ENCODE data around the gene PBX1.
"Not testable (repeated sequence)": the region's sequence is repeated elsewhere in the genome, so short reads cannot be mapped to it uniquely, and the experiment has no call there.

PBX1 gene

DNA sequence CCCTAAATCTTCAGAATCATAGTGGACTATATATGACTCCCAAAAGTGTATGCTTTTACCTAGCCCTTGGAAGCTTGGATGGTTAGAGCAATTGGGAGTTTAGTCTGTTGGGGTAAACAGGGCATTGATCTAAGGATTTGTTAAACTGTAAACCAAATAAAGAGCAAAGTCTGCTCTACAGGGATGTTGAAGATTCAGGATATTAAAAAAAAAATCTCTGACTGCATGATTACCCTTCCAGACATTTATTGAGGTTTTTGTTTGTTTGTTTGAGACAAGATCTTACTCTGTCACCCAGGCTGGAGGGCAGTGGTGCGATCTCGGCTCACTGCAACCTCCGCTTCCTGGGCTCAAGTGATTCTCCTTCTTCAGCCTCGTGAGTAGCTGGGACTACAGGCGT is 31.6 kb downstream of the PBX1 start:
- no peak for DNase-seq (ENCODE audit: low read depth)

DNA sequence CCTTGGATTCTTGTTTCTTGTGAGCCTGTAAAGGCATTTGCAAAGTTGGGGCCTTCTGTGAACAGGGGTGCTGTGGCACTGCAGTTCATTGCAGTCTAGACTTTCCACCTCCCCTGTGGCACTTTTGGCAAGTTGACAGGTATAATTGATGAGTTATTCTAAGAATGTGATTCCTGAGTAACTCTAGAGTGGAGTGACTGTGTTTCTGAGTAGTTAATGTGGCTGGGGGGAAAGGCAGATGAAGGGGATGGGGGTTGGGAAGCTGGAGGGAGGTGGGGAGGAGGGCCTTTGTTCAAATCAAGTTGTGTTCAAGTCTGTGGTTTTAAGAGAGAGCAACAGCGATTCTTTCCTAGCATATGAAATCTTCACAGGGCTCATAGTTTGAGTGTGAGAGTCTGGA is 32.9 kb downstream of the PBX1 start:
- no peak for DNase-seq (ENCODE audit: low read depth)

- DNase-seq (ENCODE audit: low read depth), result no peak
Observed at GRCh38 chr1:164592634-164593033, 33.6 kb downstream of the PBX1 start.

DNA sequence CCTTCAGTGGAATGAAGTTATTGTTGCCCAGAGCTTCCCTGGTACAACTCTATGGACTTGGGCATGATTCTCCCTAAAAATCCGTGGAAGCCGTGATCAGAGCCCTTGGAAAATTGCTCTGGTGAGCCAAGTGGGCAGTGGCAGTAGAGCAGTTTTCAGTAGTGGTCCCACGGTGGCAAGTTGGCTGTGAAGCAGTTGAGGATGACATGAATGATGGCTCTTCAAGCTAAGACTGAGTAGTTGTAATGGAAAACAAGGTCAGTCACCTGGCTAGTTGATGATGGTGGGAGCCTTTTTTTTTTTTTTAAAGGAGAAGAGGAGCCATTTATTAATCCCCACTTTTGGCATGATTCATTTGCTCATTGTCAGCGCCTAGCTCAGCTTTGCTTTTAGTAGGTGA is 36.2 kb downstream of the PBX1 start:
- no peak for DNase-seq (ENCODE audit: low read depth)

DNA sequence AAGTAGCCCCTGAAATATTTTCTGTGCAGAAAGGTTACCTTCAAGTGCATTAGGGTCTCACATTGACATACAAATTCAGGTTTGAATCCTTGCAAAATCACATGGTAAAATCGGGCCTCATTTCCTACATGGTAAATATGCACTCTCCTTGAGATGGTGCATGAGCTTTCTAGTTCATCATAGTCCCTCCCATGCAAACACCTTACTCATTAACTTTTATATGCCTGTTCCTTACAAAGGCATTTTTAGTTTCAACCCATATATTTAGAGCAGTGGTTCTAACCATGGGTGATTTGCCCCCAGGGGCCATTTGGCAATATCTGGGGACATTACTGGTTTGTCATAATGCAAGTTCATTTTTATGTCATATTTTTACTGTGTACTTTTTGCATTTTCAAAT is 37.2 kb downstream of the PBX1 start:
- no peak for DNase-seq (ENCODE audit: low read depth)

- no peak for DNase-seq (ENCODE audit: low read depth)
Observed at GRCh38 chr1:164598719-164599118, 39.7 kb downstream of the PBX1 start.

- DNase-seq (ENCODE audit: low read depth), result no peak
Observed at GRCh38 chr1:164599272-164599671, 40.3 kb downstream of the PBX1 start.

GRCh38 chr1:164601399-164602100 is 42.6 kb downstream of the PBX1 start:
- no peak for DNase-seq (ENCODE audit: low read depth)

- no peak for DNase-seq (ENCODE audit: low read depth)
Observed at GRCh38 chr1:164602101-164602422, 43.1 kb downstream of the PBX1 start.

DNA sequence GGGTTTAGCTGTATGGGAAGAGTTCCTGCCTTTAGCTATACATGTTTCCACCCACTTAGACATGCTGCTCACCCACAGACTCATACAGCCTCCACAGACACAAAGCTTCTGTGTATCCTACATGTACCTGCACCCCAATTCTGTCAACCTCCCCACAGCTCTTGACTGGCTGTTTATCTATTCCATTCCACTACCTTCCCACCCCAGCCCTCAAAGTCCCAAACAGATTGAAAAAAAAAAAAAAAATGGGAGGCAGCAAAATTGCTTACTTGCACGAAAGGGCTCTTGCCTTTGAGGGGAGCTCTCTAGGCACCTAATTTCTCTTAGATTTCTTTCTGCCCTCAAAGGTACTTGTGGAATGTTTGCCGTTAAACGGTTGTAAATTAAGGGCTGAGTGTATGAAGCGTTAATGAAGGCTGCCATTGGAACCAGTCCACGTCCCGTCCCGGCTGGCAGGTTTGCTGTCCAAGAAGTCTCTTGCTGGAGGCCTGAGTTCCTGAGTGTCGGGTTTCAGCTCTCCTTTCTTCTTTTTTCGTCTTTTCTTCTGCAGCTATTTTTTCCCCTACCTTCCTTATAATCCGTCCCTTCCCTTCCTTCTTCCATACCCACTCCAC is 43.6 kb downstream of the PBX1 start:
- DNase-seq (ENCODE audit: low read depth), result no peak

GRCh38 chr1:164603805-164604204 is 44.8 kb downstream of the PBX1 start:
- DNase-seq (ENCODE audit: low read depth), result not testable (repeated sequence)

GRCh38 chr1:164604541-164604940 is 45.6 kb downstream of the PBX1 start:
- DNase-seq (ENCODE audit: low read depth), result no peak

GRCh38 chr1:164605254-164606091 is 46.5 kb downstream of the PBX1 start:
- DNase-seq (ENCODE audit: low read depth), result no peak

DNA sequence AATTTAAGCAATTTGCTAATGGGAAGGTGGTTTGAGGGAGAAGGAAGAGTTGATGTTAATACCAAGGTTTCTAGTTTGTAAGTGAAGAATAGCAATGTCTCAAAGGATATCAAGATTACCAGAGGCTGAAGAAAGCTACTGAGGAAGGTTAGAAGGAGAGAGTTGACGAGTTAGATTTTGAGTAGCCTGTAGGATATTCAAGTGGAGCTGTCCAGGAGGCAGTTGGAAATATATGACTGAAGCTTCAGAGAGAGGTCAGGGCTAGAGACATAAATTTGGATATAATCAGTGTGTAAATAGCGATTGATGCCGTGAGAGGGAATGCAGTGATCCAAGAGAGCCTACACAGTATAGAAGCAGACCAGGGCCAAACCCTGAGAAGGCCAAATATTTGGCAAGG is 48.4 kb downstream of the PBX1 start:
- DNase-seq (ENCODE audit: low read depth), result no peak

GRCh38 chr1:164608651-164609057 is 49.7 kb downstream of the PBX1 start:
- no peak for DNase-seq (ENCODE audit: low read depth)

DNA sequence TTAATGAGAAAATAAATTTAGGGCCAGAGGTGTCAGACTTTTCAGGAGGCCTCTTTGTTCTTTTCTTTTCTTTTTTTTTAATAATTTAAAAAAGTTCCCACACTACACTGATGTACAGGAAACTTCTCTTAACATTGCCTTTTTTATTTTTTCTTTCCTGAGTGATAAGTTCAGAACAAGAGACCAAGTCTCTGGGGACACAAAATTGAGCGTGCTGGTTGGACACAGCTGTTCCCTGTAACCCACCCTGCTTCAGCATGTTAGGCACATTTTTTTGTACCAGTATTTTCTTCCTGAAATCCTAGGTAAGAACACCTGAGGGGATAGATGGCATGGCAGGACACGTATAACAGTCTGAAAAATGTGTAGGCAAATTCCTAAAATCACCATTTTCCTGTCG is 50.1 kb downstream of the PBX1 start:
- no peak for DNase-seq (ENCODE audit: low read depth)

DNA sequence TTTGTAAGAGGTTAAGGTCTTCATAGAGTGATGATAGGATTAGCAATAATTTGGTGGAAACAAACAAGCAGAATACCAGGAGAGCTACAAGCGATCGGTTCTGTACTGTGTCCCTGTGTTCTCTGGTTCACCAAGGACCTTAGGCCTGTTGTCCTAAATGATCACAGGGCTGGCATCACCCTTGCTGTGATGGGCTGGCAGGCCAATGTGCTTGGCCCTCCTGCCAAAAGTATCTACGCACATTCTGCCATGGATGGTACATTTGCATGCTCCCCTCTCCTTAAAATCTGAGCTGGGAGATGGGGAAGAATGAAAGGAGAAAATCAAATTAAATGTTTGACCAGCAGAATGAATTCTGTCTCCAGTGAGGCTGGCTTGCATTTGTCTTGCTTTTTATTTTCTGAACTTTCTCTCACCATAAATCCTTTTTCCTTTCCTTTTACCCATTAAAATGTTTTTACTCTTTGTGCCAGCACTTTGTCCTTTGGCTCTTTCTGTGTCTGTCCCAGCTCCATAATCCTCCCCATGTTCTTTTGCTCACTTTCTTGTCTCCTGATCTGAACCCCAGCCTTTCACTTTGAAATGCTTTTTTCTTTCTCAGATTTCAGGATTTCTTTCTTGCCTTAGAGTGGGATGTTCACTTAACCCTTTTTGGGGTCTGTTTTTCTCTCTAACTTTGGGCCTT is 51.7 kb downstream of the PBX1 start:
- no peak for DNase-seq (ENCODE audit: low read depth)

DNA sequence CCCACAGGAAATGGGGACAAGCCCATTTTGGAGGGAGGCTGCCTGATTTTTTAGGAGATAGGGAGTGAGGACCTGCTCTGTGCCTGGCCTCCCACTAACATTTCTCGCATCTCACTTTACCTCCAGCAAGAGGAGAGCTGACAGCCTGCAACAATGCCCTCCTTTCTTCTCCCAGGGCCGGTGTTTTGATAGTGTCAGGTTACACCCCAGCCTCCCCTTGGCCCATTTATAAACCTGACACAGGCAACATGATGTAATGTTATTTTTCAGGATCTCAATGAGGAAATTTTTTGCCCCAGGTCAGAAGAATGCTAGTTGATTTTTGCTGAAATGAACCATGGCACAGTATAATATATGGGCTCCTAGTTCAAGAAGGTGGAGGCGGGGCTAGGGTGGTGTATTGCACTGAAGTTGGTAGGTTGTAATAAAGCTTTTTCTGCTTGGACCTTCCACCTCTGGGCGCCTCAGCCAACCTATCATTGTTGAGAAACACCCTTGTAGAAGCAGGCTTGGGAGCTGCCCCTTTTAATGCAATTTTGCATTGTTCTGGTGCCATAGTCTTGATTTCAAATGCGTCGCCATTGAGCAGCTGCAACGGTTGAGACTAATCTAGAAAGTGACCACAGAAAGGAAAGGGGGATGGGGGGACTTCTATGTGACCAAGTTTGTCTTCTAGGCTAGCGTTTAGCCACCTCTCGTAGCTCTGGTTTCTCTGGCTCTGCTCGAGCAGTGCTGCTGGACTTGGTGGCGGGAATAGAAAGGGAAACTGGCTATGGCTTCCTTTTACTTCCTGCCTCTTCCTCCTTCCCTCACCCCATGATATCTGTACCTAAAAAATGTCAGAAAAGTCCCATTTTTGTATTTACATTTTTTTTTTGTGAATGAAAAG is 53.0 kb downstream of the PBX1 start:
- DNase-seq (ENCODE audit: low read depth), result no peak

DNA sequence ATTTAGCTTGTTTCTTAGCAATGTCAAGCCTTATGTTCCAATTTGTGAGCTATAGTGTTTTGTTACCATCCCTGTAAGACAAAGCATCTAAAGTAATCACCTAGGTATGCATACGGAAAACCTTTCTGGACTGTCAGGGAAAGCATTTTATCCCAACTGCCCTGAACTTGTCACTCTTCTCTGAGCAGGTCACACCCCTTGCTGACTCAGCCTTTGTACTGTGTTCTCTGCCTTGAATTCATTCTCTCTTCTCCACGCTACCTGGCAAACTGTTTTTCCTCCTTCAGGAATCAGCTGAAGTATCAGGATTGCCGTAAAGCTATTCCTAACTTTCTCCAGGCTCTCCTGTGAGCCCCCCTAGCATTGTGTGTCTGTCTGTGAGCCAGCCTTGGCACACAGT is 54.2 kb downstream of the PBX1 start:
- DNase-seq (ENCODE audit: low read depth), result no peak

- no peak for DNase-seq (ENCODE audit: low read depth)
Observed at GRCh38 chr1:164614316-164614715, 55.3 kb downstream of the PBX1 start.

DNA sequence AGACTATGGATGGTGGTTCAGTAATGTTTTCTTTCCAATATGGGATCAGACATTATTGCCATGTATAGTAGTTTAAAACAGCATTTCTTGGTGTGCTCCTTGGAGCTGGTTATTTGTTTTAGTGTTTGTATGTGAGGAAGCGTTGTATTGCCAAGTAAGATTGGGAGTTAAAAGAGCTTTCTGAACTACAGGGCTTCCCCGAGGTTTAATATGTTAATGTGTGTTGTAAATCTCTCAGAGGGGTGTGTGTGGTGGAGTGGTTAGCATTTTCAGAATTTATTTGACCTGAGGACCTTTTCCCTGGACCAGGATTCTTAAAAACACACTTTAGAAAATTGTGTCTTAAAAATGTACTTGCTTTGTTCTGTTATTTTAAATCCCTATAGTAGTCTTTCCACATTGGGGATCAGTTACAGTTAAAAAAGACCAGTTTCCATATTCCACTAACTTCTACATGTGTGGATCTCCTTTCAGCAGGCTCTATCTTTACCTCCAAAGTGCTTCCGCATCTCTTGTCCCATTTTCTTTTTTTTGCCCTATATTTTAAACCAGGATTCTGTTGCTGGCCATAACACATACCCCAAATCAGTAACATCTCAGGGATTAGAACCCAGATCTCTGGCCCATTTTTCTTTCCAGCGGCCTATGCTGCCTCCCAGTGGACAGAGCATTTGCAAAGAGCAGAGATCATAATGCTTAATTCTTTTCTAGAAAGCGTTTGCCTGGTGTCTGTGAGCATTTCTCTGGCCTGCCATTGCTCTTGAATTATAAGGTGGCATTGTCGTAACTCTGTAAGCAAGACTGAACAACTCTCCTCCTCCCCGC is 58.6 kb downstream of the PBX1 start:
- no peak for DNase-seq (ENCODE audit: low read depth)

All from stimulated activated CD8-positive, alpha-beta memory T cell treated with anti-CD3 and anti-CD28 coated beads, Interleukin-12 subunit alpha, Interleukin-12 subunit beta, amount 100 ng/mL, for 4 hours (primary cell).